K562 (cell line): Measurements from ENCODE around the gene IDI1. TPM values are rescaled to one million over a fixed set of nuclear protein-coding genes. Genes with fewer than 3 reads are reported as not detected.

ENCODE experiments used
- ATAC-seq: fragments of 200-7000 bp; cut with Tn5 transposase; 3 replicates; pipeline ENCODE4 v1.9.1; 2020; ENCODE audit warnings: moderate library complexity
- BruUV-seq: library from RNA; stranded (reverse); fragments of 400-500 nt; replicated peaks from 2 replicates; lab custom pipeline; 2021; lab: Mats Ljungman, UMichigan
- CTCF ChIA-PET: fragments of 300-600 bp; formaldehyde crosslinking; extraction: SDS; loops from one replicate; lab custom pipeline; 2021; ENCODE audit warnings: low intra/inter-chr PET ratio; lab: Yijun Ruan, JAX
- POLR2A ChIA-PET: fragments of 300-600, 350-650 bp; sonication (Branson Sonifier 250); formaldehyde crosslinking; extraction: SDS; loops from one replicate; lab custom pipeline; 2021; ENCODE audit warnings: antibody characterized with exemption, inconsistent platforms; lab: Yijun Ruan, JAX
- DNase-seq, 4 experiments: peaks; one replicate each; pipeline versions ENCODE4 v3.0.0 to v3.0.0-alpha.2; 2011 to 2018; ENCODE audit warnings: low spot score in 3 of 4, mixed read lengths in 3 of 4; ENCODE audit errors: extremely low read depth in 1 of 4
- FAIRE-seq: peaks from 2 replicates; lab custom pipeline; 2011; peaks lifted over from hg19 to GRCh38; lab: Jason Lieb, UNC
- H2AFZ ChIP-seq: 2 replicates; pipeline ENCODE4 v1.6.0; 2011; ENCODE audit warnings: low read depth, low read length, control low read depth, inconsistent platforms
- H3K27ac ChIP-seq: fragments of 200-600 bp; 3 replicates; pipeline ENCODE4 v1.8.0; 2011; ENCODE audit warnings: low read depth, mild to moderate bottlenecking, control low read depth, inconsistent platforms, low read length, moderate library complexity, mixed read lengths; ENCODE audit errors: extremely low read depth
- H3K27me3 ChIP-seq, 2 experiments: fragments of 300-600 bp in 1 of 2; 2 replicates in 1 of 2; 3 replicates in 1 of 2; pipeline versions ENCODE4 v1.6.0 to v1.8.0; 2011; ENCODE audit warnings: inconsistent platforms in 2 of 2, low read length in 2 of 2, mild to moderate bottlenecking in 1 of 2, mixed read lengths in 1 of 2, moderate library complexity in 1 of 2; ENCODE audit not compliant: control insufficient read depth in 2 of 2, insufficient read depth in 2 of 2
- H3K36me3 ChIP-seq: fragments of 300-600 bp; 3 replicates; pipeline ENCODE4 v1.8.0; 2011; ENCODE audit warnings: mild to moderate bottlenecking, low read length, inconsistent platforms; ENCODE audit not compliant: control insufficient read depth, insufficient read depth
- H3K4me1 ChIP-seq, 2 experiments: fragments of 200-600 bp in 1 of 2; replicated peaks in 1 of 2; 2 replicates in 1 of 2; 3 replicates in 1 of 2; pipeline versions ENCODE4 v1.5.1 to v1.8.0; 2011; ENCODE audit warnings: inconsistent platforms in 2 of 2, low read length in 2 of 2, mild to moderate bottlenecking in 1 of 2, mixed read lengths in 1 of 2, moderate library complexity in 1 of 2; ENCODE audit not compliant: control insufficient read depth in 2 of 2, insufficient read depth in 2 of 2
- H3K4me2 ChIP-seq: 2 replicates; pipeline ENCODE4 v1.6.1; 2011; ENCODE audit warnings: low read length, control low read depth, inconsistent platforms, mixed read lengths; ENCODE audit not compliant: insufficient read depth
- H3K4me3 ChIP-seq: fragments of 200-600 bp; sonication (generic), shearing (Covaris generic); 2 replicates; pipeline ENCODE4 v1.5.1; 2016; ENCODE audit warnings: control low read depth, inconsistent platforms
- H3K79me2 ChIP-seq: fragments of 200-600 bp; 3 replicates; pipeline ENCODE4 v1.8.0; 2011; ENCODE audit warnings: low read length, inconsistent platforms; ENCODE audit not compliant: control insufficient read depth, insufficient read depth
- H3K9ac ChIP-seq, 2 experiments: 2 replicates each; pipeline versions ENCODE4 v1.6.0 to v1.6.1; 2011; ENCODE audit warnings: low read depth in 2 of 2, low read length in 2 of 2, control low read depth in 1 of 2, inconsistent platforms in 1 of 2, mild to moderate bottlenecking in 1 of 2, mixed read lengths in 1 of 2; ENCODE audit not compliant: insufficient read depth in 1 of 2
- H3K9me1 ChIP-seq: one replicate; pipeline ENCODE4 v1.6.0; 2011; ENCODE audit warnings: inconsistent platforms, mild to moderate bottlenecking, low read length, moderate library complexity; ENCODE audit not compliant: control insufficient read depth, insufficient read depth
- H3K9me3 ChIP-seq: replicated peaks from 2 replicates; pipeline ENCODE4 v1.5.1; 2011; ENCODE audit warnings: low read depth, low read length, inconsistent platforms; ENCODE audit not compliant: control insufficient read depth, insufficient read depth
- H4K20me1 ChIP-seq: replicated peaks from 2 replicates; pipeline ENCODE4 v1.6.1; 2011; ENCODE audit warnings: low read length, inconsistent platforms, mixed read lengths; ENCODE audit not compliant: control insufficient read depth, insufficient read depth
- CGGBP1 ChIP-seq: fragments of 250-450 bp; sonication (Bioruptor Pico); IDR thresholded peaks from 2 replicates; pipeline ENCODE4 v1.9.0; 2021; ENCODE audit warnings: mild to moderate bottlenecking
- GABPB1 ChIP-seq: sonication (generic); formaldehyde crosslinking; IDR thresholded peaks from 2 replicates; pipeline ENCODE4 v1.8.0; 2022; ENCODE audit warnings: mild to moderate bottlenecking, missing genetic modification reagents
- NFIX ChIP-seq: fragments of 250-450 bp; sonication (Bioruptor Pico); IDR thresholded peaks from 2 replicates; pipeline ENCODE4 v1.4.0; 2020; ENCODE audit warnings: low read depth, mild to moderate bottlenecking, moderate library complexity
- SREBF2 ChIP-seq: sonication (generic); formaldehyde crosslinking; IDR thresholded peaks from 2 replicates; pipeline ENCODE4 v1.4.0; 2020; ENCODE audit warnings: mild to moderate bottlenecking, missing genetic modification reagents
- ZBED1 ChIP-seq: IDR thresholded peaks from 2 replicates; pipeline ENCODE4 v1.6.1; 2014
- WGBS: fragments of 100-300 bp; shearing (Covaris generic); methylation state at CpG from one replicate; pipeline ENCODE4 v1.1.6; 2016; ENCODE audit warnings: low coverage, mixed read lengths; ENCODE audit not compliant: insufficient coverage; ENCODE audit errors: missing lambda C conversion rate; 5-methylcytosine and 5-hydroxymethylcytosine counted together
- in situ Hi-C: fragments of 300-500 bp; cut with MboI; formaldehyde crosslinking; loops from 4 replicates; pipeline ENCODE4 v1.15.0; 2018; ENCODE audit warnings: inconsistent platforms, mixed read lengths
- intact Hi-C: fragments of 100-400 bp; cut with micrococcal nuclease; formaldehyde crosslinking; loops from 2 replicates; pipeline ENCODE4 v1.14.2; 2022
- polyA plus RNA-seq, 8 experiments: library from polyadenylated mRNA; depleted of rRNA in 4 of 8; stranded (reverse) in 5 of 8; unstranded in 3 of 8; fragments of >200 nt; fragmentation: Nextera tagmentation in 2 of 8; fragmentation: Illumina TruSeq in 1 of 8; extraction: Ambion mirVana in 2 of 8; extraction: Trizol in 1 of 8; gene quantifications; 2 replicates each; pipeline versions ENCODE4 v1.2.1 to v1.2.3, GENCODE V29; 2011 to 2014; ENCODE audit warnings: inconsistent platforms in 1 of 8, missing spikeins in 1 of 8
- total RNA-seq, 7 experiments: library from RNA; depleted of rRNA in 6 of 7; stranded (reverse); fragments of >200 nt in 6 of 7; fragmentation: Illumina TruSeq in 2 of 7; extraction: Trizol in 2 of 7; gene quantifications; 2 replicates each; pipeline versions ENCODE4 v1.2.1 to v1.2.3, GENCODE V29; 2011 to 2021; ENCODE audit warnings: low replicate concordance in 1 of 7

Gene IDI1
- total and polyA plus RNA-seq, 9 of the 15 experiments (the other 6 are each of a cell fraction or from before 2014, with no cell fraction given): 70.0 to 265 (median 119) TPM

- 95% methylated on average over 8 of the region's 8 CpGs for WGBS
- DNase-seq (no peak), FAIRE-seq (no peak), ATAC-seq (no peak)
- Histone ChIP-seq H3K27ac (no peak overlapping the region), H3K4me2 (no peak overlapping the region), H3K27me3 (no peaks in the 10 kb centered on the region), H3K4me1 (peaks cover 10% of the 10 kb centered on the region in 2 experiments; a peak in 3 of 5 replicates), H3K9ac (no peak overlapping the region), H3K4me3 (no peak overlapping the region), H3K9me3 (no peaks in the 10 kb centered on the region), H4K20me1 (no peaks in the 10 kb centered on the region; the same call in 1 of the 2 replicates), H3K36me3 (peaks cover 21% of the 10 kb centered on the region; the same call in 2 of the 3 replicates), H3K9me1 (no peaks in the 10 kb centered on the region), H2AFZ (no peak overlapping the region), H3K79me2 (peaks cover 67% of the 10 kb centered on the region)
- intact Hi-C loops: loop anchor here (10.0 kb wide), 1 partner anchor 125 kb away; the partner anchor contains the start of gene LARP4B
- in situ Hi-C loops: no loop called here
- ChIA-PET POLR2A (no interaction called here), CTCF (no interaction called here)
- no TSS peak for BruUV-seq
- TF ChIP-seq SREBF2 (CRISPR knock-in tag) (no peak), ZBED1 (no peak), NFIX (CRISPR knock-in tag) (no peak)
Observed at GRCh38 chr10:1059902-1060301, 11.0 kb upstream of the IDI1 start.

GRCh38 chr10:1058017-1058416 is 9.1 kb upstream of the IDI1 start:
- POLR2A ChIA-PET: interaction anchor here (1.1 to 1.2 kb wide), 2 partner anchors 9 kb away, joined by 4 to 5 read pairs; partner anchors contain the start of gene IDI1
- H3K4me2 ChIP-seq: peak overlapping the region; percentile 82
- in situ Hi-C loops: no loop called here
- H3K4me1 ChIP-seq: peaks cover 12 to 15% of the 10 kb centered on the region in 2 experiments; a peak in 4 of 5 replicates
- ATAC-seq: no peak
- H2AFZ ChIP-seq: peak overlapping the region; percentile 43; the same call in 1 of the 2 replicates
- peaks cover 32% of the 10 kb centered on the region for H3K36me3 ChIP-seq
- peak overlapping the region in 1 of 2 experiments; percentile 86; a peak in 2 of 4 replicates for H3K9ac ChIP-seq
- no peaks in the 10 kb centered on the region for H3K9me3 ChIP-seq
- H3K4me3 ChIP-seq: peak overlapping the region; percentile 94
- peaks cover 83% of the 10 kb centered on the region for H3K79me2 ChIP-seq
- H3K27ac ChIP-seq: peak overlapping the region; percentile 97
- 41% methylated on average over 7 of the region's 7 CpGs for WGBS
- peak; percentile 35 for FAIRE-seq
- DNase-seq: no peak
- no peaks in the 10 kb centered on the region; the same call in 1 of the 2 replicates for H4K20me1 ChIP-seq
- TF ChIP-seq CGGBP1 (CRISPR knock-in tag) (no peak), GABPB1 (0 out of 2 replicates have a peak, but pooled peaks have one; percentile 28)
- no peaks in the 10 kb centered on the region for H3K27me3 ChIP-seq
- BruUV-seq: no TSS peak
- H3K9me1 ChIP-seq: no peaks in the 10 kb centered on the region
- intact Hi-C loops: loop anchor here (10.0 kb wide), 1 partner anchor 123 kb away; the partner anchor contains the start of gene LARP4B
- CTCF ChIA-PET: no interaction called here
